ENCODE data around the gene SYNM.

SYNM gene

DNA sequence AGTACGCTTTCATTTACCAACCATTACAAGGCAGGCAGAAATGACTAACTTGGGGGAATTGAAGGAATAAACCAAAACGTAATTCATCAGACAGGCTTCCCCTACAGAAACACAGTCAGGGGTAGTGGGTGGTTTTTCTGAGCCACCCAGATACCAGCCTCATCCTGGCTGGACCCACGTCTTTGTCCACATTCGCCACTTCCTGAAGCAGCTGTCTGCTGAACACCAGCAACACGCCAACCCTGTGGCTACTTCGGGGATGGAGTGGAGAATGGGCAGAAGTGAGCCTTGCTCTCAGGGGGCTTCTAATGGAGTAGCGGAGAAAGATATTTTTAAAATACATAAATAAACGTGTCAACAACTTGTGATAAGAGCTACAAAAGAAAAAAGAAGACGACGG, 40.1 kb downstream of the SYNM start:
- H3K4me3 ChIP-seq (ENCODE audit: low read length) = no peak overlapping the region
- peaks cover 10% of the 10 kb centered on the region for H3K4me1 ChIP-seq (ENCODE audit: control insufficient read depth, insufficient read depth, low read length)
- H3K9me3 ChIP-seq (ENCODE audit: control insufficient read depth, low read length) = no peaks in the 10 kb centered on the region
- H3K9ac ChIP-seq (ENCODE audit: low read length) = no peak overlapping the region
- H3K36me3 ChIP-seq (ENCODE audit: control insufficient read depth, insufficient read depth, low read length) = no peaks in the 10 kb centered on the region
- no peaks in the 10 kb centered on the region for H3K27me3 ChIP-seq (ENCODE audit: control insufficient read depth, insufficient read depth, low read length)

DNA sequence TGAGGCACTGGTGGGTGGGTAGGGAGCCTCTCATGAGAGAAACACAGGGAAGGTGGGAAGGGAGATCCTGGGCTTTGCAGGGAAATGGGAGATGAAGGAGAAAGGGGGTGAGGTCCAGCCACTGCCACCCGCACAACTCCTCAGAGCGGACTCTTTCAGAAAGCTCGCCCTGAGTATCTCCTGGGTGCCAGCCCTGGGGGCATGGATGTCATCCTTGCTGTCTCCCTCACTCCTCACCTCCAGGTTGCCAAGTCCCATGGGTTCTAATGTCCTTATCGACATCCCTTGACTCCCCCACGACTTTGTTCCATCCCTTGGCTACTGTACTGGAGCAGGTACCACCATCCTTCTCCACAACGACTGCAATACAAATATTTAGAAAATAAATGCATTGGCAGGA, 40.9 kb downstream of the SYNM start:
- Histone ChIP-seq H3K4me1 (ENCODE audit: control insufficient read depth, insufficient read depth, low read length) (peaks cover 10% of the 10 kb centered on the region), H3K9ac (ENCODE audit: low read length) (no peak overlapping the region), H3K27me3 (ENCODE audit: control insufficient read depth, insufficient read depth, low read length) (no peaks in the 10 kb centered on the region)

DNA sequence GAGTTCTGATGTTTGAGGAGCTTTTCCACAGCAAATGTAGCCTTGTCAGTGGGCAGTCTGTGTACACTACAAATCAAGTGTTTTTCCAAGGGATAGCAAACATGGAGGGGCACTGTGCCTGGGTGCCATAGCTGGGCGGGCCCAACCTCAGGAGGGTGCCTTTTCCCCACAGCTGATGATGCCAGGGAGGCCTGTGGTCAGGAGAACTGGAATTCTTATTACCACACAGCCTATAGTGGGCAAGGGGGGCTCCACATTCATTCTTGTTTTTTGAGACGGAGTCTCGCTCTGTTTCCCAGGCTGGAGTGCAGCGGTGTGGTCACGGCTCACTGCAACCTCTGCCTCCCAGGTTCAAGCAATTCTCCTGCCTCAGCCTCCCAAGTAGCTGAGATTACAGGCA, 41.8 kb downstream of the SYNM start:
- Histone ChIP-seq H3K9me3 (ENCODE audit: control insufficient read depth, low read length) (no peaks in the 10 kb centered on the region), H3K4me1 (ENCODE audit: control insufficient read depth, insufficient read depth, low read length) (peaks cover 10% of the 10 kb centered on the region), H3K27me3 (ENCODE audit: control insufficient read depth, insufficient read depth, low read length) (no peaks in the 10 kb centered on the region), H3K4me3 (ENCODE audit: low read length) (no peak overlapping the region), H3K36me3 (ENCODE audit: control insufficient read depth, insufficient read depth, low read length) (no peaks in the 10 kb centered on the region), H3K9ac (ENCODE audit: low read length) (no peak overlapping the region)

More for the DNA sequence above, 40.9 kb downstream of the SYNM start:
- H3K9me3 ChIP-seq (ENCODE audit: control insufficient read depth, low read length) = no peaks in the 10 kb centered on the region
- no peaks in the 10 kb centered on the region for H3K36me3 ChIP-seq (ENCODE audit: control insufficient read depth, insufficient read depth, low read length)
- no peak overlapping the region for H3K4me3 ChIP-seq (ENCODE audit: low read length)

DNA sequence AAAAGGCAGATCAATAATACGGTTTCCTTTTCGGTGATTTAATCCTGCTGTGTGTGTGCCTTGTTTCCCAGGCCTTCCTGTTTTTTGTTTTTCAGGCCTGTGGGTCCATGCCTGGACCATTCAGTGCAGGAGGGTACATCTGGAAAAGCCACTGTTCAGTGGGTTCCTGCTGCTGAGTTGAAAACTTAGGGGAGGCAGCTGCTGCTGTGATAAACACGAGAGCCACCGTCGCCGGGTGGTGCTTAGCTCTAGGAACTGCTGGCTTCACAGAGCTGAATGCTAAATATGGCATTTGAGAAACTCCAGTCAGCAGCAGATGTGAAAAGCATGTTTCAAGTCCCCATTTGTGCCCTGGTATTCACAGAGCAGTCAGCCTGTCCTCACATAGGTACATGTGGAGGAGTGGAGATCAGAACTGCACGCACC, 44.0 kb downstream of the SYNM start:
- Histone ChIP-seq H3K27me3 (ENCODE audit: control insufficient read depth, insufficient read depth, low read length) (no peaks in the 10 kb centered on the region), H3K36me3 (ENCODE audit: control insufficient read depth, insufficient read depth, low read length) (no peaks in the 10 kb centered on the region), H3K4me1 (ENCODE audit: control insufficient read depth, insufficient read depth, low read length) (peaks cover 6% of the 10 kb centered on the region), H3K9ac (ENCODE audit: low read length) (no peak overlapping the region), H3K4me3 (ENCODE audit: low read length) (no peak overlapping the region), H3K9me3 (ENCODE audit: control insufficient read depth, low read length) (no peaks in the 10 kb centered on the region)

DNA sequence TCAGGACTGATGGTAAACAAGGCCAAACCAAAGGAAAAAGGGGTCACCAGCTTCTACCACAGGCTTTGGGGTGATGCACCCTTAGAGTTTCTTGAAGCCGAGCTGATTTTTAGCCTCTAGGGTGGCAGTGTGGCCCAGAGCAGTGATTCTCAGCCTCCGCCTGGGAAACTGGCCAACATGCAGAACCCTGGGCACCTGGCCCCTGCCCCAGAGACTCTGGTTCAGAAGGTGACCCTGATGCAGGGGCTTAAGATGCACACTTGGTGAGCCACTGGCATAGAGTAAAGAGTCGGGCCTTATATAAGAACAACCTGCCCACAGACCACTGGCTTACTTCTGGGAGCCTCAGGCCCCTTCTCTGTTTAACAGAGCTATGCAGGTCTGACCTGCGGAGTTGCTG, 44.5 kb downstream of the SYNM start:
- H3K4me1 ChIP-seq (ENCODE audit: control insufficient read depth, insufficient read depth, low read length) = peaks cover 8% of the 10 kb centered on the region
- H3K36me3 ChIP-seq (ENCODE audit: control insufficient read depth, insufficient read depth, low read length) = no peaks in the 10 kb centered on the region
- no peak overlapping the region for H3K9ac ChIP-seq (ENCODE audit: low read length)
- no peak overlapping the region for H3K4me3 ChIP-seq (ENCODE audit: low read length)
- H3K27me3 ChIP-seq (ENCODE audit: control insufficient read depth, insufficient read depth, low read length) = no peaks in the 10 kb centered on the region
- H3K9me3 ChIP-seq (ENCODE audit: control insufficient read depth, low read length) = no peaks in the 10 kb centered on the region

DNA sequence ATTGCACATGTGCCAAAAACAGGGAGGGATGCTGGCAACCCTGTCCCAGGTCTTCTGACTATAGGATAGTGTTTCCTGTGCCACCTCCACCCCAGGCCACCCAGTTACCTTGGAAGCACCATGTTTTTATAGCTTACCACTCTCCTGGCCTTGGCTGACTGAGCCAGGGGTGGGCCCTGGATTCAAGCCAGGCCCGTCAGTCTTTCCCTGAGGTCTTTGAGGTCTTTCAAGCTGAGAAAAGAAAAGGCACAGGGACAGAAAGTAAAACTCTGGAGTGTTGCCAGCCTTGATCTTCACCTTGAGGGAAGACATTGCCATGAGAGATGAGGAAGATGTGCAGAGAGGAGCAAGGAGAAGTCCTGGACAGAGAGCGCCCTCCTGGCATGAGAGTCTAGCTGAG, 46.3 kb downstream of the SYNM start:
- H3K4me1 ChIP-seq (ENCODE audit: control insufficient read depth, insufficient read depth, low read length) = peaks cover 12% of the 10 kb centered on the region
- H3K27me3 ChIP-seq (ENCODE audit: control insufficient read depth, insufficient read depth, low read length) = no peaks in the 10 kb centered on the region
- no peak overlapping the region for H3K9ac ChIP-seq (ENCODE audit: low read length)

DNA sequence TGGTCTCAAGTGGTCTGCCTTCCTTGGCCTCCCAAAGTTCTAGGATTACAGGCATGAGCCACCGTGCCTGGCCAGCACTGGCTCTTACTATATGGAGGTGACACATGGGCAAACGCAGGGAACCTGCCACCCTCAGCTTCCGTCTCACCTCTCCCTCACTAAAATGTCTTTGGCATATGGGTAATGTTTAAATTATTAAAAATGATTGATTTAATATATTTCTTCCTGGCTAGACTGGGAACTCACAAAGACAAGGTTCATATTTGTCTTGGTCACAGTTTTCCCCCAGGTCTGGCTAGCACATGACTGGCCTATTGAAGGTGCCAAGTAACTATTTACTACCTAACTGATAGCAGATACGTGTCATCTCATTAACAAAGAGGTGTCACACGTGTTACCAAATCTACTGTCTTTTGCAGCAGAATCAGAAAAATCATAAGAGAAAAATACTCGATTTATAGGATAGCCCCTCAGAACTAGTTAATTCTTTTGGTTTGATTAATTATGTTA, 48.2 kb downstream of the SYNM start:
- Histone ChIP-seq H3K9ac (ENCODE audit: low read length) (no peak overlapping the region), H3K4me1 (ENCODE audit: control insufficient read depth, insufficient read depth, low read length) (peaks cover 18% of the 10 kb centered on the region), H3K36me3 (ENCODE audit: control insufficient read depth, insufficient read depth, low read length) (no peaks in the 10 kb centered on the region), H3K27me3 (ENCODE audit: control insufficient read depth, insufficient read depth, low read length) (no peaks in the 10 kb centered on the region), H3K4me3 (ENCODE audit: low read length) (no peak overlapping the region), H3K9me3 (ENCODE audit: control insufficient read depth, low read length) (no peaks in the 10 kb centered on the region)

More for the DNA sequence above, 46.3 kb downstream of the SYNM start:
- Histone ChIP-seq H3K9me3 (ENCODE audit: control insufficient read depth, low read length) (no peaks in the 10 kb centered on the region), H3K4me3 (ENCODE audit: low read length) (no peak overlapping the region), H3K36me3 (ENCODE audit: control insufficient read depth, insufficient read depth, low read length) (no peaks in the 10 kb centered on the region)

DNA sequence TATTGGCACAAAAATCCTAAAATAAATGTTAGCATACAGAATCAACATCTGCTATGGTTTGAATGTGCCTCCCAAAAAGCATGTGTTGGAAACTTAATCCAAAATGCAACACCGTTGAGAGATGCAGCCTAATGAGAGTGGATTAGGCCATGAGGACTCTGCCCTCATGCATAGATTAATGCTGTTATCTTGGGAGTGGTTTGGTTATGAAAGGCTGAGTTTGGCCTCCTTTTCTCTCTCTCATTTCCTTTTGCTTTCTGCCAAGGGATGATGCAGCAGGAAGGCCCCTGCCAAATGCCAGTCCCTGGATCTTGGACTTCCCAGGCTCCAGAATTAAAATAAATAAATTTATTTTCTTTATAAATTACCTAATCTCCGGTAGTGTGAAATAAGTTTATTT, 49.4 kb downstream of the SYNM start:
- no peaks in the 10 kb centered on the region for H3K9me3 ChIP-seq (ENCODE audit: control insufficient read depth, low read length)
- H3K36me3 ChIP-seq (ENCODE audit: control insufficient read depth, insufficient read depth, low read length) = no peaks in the 10 kb centered on the region
- peaks cover 18% of the 10 kb centered on the region for H3K4me1 ChIP-seq (ENCODE audit: control insufficient read depth, insufficient read depth, low read length)
- no peak overlapping the region for H3K9ac ChIP-seq (ENCODE audit: low read length)
- H3K4me3 ChIP-seq (ENCODE audit: low read length) = no peak overlapping the region
- H3K27me3 ChIP-seq (ENCODE audit: control insufficient read depth, insufficient read depth, low read length) = no peaks in the 10 kb centered on the region

DNA sequence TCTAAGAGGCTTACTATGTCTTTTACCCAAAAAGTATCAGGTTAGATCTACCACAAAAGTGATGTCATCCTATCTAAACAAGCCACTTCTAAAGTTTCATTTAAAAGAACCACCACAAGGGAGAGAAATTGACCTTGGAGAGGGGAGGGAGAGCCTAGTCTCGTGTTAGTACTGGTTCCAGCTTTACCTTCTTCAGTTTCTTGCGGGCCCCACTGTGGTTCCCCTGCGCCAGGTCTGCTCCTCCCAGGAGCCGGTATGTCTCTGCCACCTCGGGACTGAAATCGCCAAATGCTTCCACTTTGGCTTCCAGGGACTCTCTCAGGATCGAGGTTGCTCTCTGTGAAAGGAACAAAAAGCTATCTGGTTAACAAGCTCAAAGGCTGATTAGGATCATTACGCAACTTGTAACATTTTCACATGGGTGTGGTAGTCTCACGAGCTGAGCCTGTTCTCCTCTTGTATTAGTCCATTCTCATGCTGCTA, 51.1 kb downstream of the SYNM start:
- Histone ChIP-seq H3K36me3 (ENCODE audit: control insufficient read depth, insufficient read depth, low read length) (no peaks in the 10 kb centered on the region), H3K4me1 (ENCODE audit: control insufficient read depth, insufficient read depth, low read length) (peaks cover 18% of the 10 kb centered on the region), H3K4me3 (ENCODE audit: low read length) (no peak overlapping the region), H3K9me3 (ENCODE audit: control insufficient read depth, low read length) (no peaks in the 10 kb centered on the region), H3K9ac (ENCODE audit: low read length) (no peak overlapping the region), H3K27me3 (ENCODE audit: control insufficient read depth, insufficient read depth, low read length) (no peaks in the 10 kb centered on the region)

DNA sequence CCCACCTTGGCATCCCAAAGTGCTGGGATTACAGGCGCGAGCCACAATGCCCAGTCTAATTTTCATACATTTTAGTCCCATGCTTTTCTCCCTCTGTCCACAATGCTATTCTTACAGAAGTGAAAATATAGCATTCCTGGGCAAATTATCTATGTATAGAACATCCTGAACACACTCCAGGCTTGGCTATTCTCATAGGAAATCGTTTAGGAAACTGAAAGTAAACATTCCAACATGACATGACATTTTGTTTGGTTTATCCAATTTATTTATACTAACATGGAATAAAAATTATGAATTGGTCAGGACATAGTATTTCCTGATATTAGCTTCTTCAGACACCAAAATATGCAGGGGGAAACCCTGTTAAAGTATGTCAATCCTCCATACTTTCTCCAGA, 52.6 kb downstream of the SYNM start:
- Histone ChIP-seq H3K4me1 (ENCODE audit: control insufficient read depth, insufficient read depth, low read length) (peaks cover 18% of the 10 kb centered on the region), H3K36me3 (ENCODE audit: control insufficient read depth, insufficient read depth, low read length) (no peaks in the 10 kb centered on the region), H3K4me3 (ENCODE audit: low read length) (no peak overlapping the region), H3K9me3 (ENCODE audit: control insufficient read depth, low read length) (no peaks in the 10 kb centered on the region), H3K9ac (ENCODE audit: low read length) (no peak overlapping the region), H3K27me3 (ENCODE audit: control insufficient read depth, insufficient read depth, low read length) (no peaks in the 10 kb centered on the region)

DNA sequence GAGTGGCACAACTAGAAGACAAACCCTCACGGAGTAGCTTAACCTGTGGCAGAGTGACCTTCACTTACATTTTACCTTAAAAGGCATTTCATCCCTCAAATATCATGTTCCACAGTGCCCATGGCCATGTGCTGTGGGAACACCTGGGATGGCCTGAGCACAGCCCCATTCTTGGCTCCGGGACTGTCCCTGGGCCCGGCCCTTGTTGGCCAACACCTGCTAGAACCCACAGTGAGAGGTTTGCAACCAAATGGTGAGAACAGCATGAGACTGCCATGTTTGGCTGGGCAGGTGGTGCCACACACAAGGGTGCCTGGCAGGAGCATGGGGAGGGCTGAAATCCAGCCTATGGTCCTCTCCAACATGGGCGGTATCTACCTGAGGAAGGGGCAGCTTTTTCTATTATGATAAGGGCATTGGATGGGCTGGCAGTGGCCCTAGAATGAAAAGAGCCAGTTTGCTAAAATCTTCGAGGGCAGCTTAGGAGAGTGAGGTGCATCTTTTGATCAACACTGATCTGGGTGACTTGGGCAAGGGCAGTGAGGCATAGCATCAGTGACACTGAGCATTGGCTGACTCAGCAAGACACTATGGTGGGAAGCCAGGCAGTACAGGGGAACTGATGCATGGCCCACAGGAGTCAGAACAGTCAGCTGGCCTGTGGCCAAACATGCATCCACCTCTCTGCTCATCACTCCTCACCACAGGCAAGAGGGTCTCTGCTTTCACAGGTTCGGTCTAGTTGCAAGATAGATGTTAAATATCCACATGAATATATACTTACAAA, 53.9 kb downstream of the SYNM start:
- no peak overlapping the region for H3K4me3 ChIP-seq (ENCODE audit: low read length)
- no peak overlapping the region for H3K9ac ChIP-seq (ENCODE audit: low read length)
- no peaks in the 10 kb centered on the region for H3K27me3 ChIP-seq (ENCODE audit: control insufficient read depth, insufficient read depth, low read length)
- peaks cover 14% of the 10 kb centered on the region for H3K4me1 ChIP-seq (ENCODE audit: control insufficient read depth, insufficient read depth, low read length)
- H3K9me3 ChIP-seq (ENCODE audit: control insufficient read depth, low read length) = no peaks in the 10 kb centered on the region
- no peaks in the 10 kb centered on the region for H3K36me3 ChIP-seq (ENCODE audit: control insufficient read depth, insufficient read depth, low read length)

DNA sequence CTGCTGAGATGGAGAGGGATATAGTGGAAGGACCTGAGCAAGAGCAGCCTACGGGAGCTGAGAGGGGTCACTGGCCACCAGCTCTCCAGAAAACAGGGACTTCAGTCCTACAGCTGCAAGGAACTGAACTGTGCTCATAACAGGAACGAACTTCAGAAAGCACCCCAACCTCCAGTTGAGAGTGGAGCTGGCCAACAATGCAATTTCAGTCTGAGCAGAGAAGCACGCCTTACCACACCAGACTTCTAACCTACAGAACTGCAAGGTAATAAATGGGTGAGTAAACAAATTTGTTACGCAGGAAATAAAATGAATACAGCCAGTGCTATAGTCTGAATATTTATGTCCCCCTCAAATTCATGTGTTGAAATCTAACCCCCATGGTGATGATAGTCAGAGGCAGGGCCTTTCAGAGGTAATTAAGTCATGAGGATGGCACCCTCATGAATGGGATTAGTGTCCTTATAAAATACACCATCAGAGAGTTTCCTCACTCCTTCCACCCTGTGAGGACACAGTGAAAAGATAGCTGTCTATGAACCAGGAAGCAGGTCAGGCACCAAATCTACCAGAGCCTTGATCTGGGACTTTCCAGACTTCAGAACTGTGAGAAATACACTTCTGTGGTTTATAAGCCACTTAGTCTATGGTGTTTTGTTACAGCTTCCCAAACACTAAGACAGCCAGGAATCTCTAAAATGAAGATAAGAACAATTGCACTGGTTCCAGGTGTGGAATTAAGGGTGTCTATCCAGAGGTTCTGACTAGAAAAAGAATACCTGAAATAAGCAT, 58.6 kb downstream of the SYNM start:
- H3K4me3 ChIP-seq (ENCODE audit: low read length) = no peak overlapping the region
- no peaks in the 10 kb centered on the region for H3K27me3 ChIP-seq (ENCODE audit: control insufficient read depth, insufficient read depth, low read length)

More for the DNA sequence above, 58.6 kb downstream of the SYNM start:
- no peak overlapping the region for H3K9ac ChIP-seq (ENCODE audit: low read length)
- no peaks in the 10 kb centered on the region for H3K36me3 ChIP-seq (ENCODE audit: control insufficient read depth, insufficient read depth, low read length)
- H3K9me3 ChIP-seq (ENCODE audit: control insufficient read depth, low read length) = no peaks in the 10 kb centered on the region
- no peaks in the 10 kb centered on the region for H3K4me1 ChIP-seq (ENCODE audit: control insufficient read depth, insufficient read depth, low read length)

Measured in mucosa of stomach (tissue), 1 donor.